K562 (cell line): ENCODE data around the gene MYL9. TPM values are rescaled to one million over a fixed set of nuclear protein-coding genes. Genes with fewer than 3 reads are reported as not detected.

Experiments
- HMBOX1 ChIP-seq: sonication (generic); IDR thresholded peaks from 2 replicates; pipeline ENCODE4 v1.6.1; 2016
- KAT2B ChIP-seq: IDR thresholded peaks from one replicate; pipeline ENCODE4 v1.6.1; 2012; ENCODE audit warnings: low read depth, mild to moderate bottlenecking, control low read depth, inconsistent platforms, low read length, moderate library complexity
- POLR2B ChIP-seq: fragments of 450-650 bp; IDR thresholded peaks from 2 replicates; pipeline ENCODE4 v1.6.1; 2018; ENCODE audit warnings: low read depth; ENCODE audit not compliant: partially characterized antibody
- SMARCB1 ChIP-seq: IDR thresholded peaks from 2 replicates; pipeline ENCODE4 v1.6.1; 2011; ENCODE audit warnings: improper control_type of control experiment, low read depth; ENCODE audit not compliant: insufficient read length
- ZNF551 ChIP-seq: fragments of 250-450 bp; sonication (Bioruptor Pico); IDR thresholded peaks from 2 replicates; pipeline ENCODE4 v1.5.0; 2021; ENCODE audit warnings: mild to moderate bottlenecking, moderate library complexity
- polyA plus RNA-seq, 8 experiments: library from polyadenylated mRNA; depleted of rRNA in 4 of 8; stranded (reverse) in 5 of 8; unstranded in 3 of 8; fragments of >200 nt; fragmentation: Nextera tagmentation in 2 of 8; fragmentation: Illumina TruSeq in 1 of 8; extraction: Ambion mirVana in 2 of 8; extraction: Trizol in 1 of 8; gene quantifications; 2 replicates each; pipeline versions ENCODE4 v1.2.1 to v1.2.3, GENCODE V29; 2011 to 2014; ENCODE audit warnings: inconsistent platforms in 1 of 8, missing spikeins in 1 of 8
- total RNA-seq, 7 experiments: library from RNA; depleted of rRNA in 6 of 7; stranded (reverse); fragments of >200 nt in 6 of 7; fragmentation: Illumina TruSeq in 2 of 7; extraction: Trizol in 2 of 7; gene quantifications; 2 replicates each; pipeline versions ENCODE4 v1.2.1 to v1.2.3, GENCODE V29; 2011 to 2021; ENCODE audit warnings: low replicate concordance in 1 of 7
- TF ChIP-seq, protein P1 (sequence below): sonication (generic); formaldehyde crosslinking; IDR thresholded peaks from 2 replicates; pipeline ENCODE4 v1.8.0; 2022; ENCODE audit warnings: mild to moderate bottlenecking, missing genetic modification reagents

MYL9 gene
- total and polyA plus RNA-seq, 9 of the 15 experiments (the other 6 are each of a cell fraction or from before 2014, with no cell fraction given) = 0.11 to 3.2 (median 0.81) TPM; not detected in 1

GRCh38 chr20:36593347-36593929 lies 52.1 kb downstream of the MYL9 start (continued):
- TF ChIP-seq, protein P1, sequence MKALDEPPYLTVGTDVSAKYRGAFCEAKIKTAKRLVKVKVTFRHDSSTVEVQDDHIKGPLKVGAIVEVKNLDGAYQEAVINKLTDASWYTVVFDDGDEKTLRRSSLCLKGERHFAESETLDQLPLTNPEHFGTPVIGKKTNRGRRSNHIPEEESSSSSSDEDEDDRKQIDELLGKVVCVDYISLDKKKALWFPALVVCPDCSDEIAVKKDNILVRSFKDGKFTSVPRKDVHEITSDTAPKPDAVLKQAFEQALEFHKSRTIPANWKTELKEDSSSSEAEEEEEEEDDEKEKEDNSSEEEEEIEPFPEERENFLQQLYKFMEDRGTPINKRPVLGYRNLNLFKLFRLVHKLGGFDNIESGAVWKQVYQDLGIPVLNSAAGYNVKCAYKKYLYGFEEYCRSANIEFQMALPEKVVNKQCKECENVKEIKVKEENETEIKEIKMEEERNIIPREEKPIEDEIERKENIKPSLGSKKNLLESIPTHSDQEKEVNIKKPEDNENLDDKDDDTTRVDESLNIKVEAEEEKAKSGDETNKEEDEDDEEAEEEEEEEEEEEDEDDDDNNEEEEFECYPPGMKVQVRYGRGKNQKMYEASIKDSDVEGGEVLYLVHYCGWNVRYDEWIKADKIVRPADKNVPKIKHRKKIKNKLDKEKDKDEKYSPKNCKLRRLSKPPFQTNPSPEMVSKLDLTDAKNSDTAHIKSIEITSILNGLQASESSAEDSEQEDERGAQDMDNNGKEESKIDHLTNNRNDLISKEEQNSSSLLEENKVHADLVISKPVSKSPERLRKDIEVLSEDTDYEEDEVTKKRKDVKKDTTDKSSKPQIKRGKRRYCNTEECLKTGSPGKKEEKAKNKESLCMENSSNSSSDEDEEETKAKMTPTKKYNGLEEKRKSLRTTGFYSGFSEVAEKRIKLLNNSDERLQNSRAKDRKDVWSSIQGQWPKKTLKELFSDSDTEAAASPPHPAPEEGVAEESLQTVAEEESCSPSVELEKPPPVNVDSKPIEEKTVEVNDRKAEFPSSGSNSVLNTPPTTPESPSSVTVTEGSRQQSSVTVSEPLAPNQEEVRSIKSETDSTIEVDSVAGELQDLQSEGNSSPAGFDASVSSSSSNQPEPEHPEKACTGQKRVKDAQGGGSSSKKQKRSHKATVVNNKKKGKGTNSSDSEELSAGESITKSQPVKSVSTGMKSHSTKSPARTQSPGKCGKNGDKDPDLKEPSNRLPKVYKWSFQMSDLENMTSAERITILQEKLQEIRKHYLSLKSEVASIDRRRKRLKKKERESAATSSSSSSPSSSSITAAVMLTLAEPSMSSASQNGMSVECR (CRISPR knock-in tag) = no peak
- TF ChIP-seq KAT2B = no peak
- TF ChIP-seq SMARCB1 = no peak
- no peak for TF ChIP-seq POLR2B
- TF ChIP-seq ZNF551 (CRISPR knock-in tag) = no peak
- no peak for TF ChIP-seq HMBOX1
